Endothelial cell of umbilical vein (primary cell): ENCODE measurements around the gene HNRNPU. TPM values are rescaled to one million over a fixed set of nuclear protein-coding genes. Genes with fewer than 3 reads are reported as not detected.

Source experiments
- BruUV-seq: library from RNA; stranded (reverse); fragments of 400-500 nt; replicated peaks from 2 replicates; lab custom pipeline; 2021; lab: Mats Ljungman, UMichigan
- CTCF ChIA-PET: fragments of 300-600, 350-600 bp; sonication (Branson Sonifier 250); formaldehyde crosslinking; loops from one replicate; lab custom pipeline; 2021; ENCODE audit warnings: antibody characterized with exemption, inconsistent platforms; lab: Charles Lee
- POLR2A ChIA-PET: fragments of 300-600, 350-600 bp; sonication (Branson Sonifier 250); formaldehyde crosslinking; loops from one replicate; lab custom pipeline; 2021; ENCODE audit warnings: antibody characterized with exemption, inconsistent platforms; lab: Charles Lee
- DNase-seq: peaks from one replicate; pipeline ENCODE4 v3.0.0-alpha.2; 2011; ENCODE audit warnings: low read depth, low spot score
- FAIRE-seq: peaks from 2 replicates; lab custom pipeline; 2011; peaks lifted over from hg19 to GRCh38; lab: Jason Lieb, UNC
- H2AFZ ChIP-seq: 2 replicates; pipeline ENCODE4 v1.6.0; 2012; ENCODE audit warnings: low read depth, low read length, control low read depth, inconsistent platforms
- H3K27ac ChIP-seq: 2 replicates; pipeline ENCODE4 v1.5.1; 2011; ENCODE audit warnings: low read depth, mild to moderate bottlenecking, control low read depth, low read length, moderate library complexity; ENCODE audit not compliant: insufficient read depth
- H3K27me3 ChIP-seq, 2 experiments: 2 replicates each; pipeline versions ENCODE4 v1.6.0 to v1.6.1; 2011; ENCODE audit warnings: low read length in 2 of 2, mixed read lengths in 1 of 2; ENCODE audit not compliant: control insufficient read depth in 2 of 2, insufficient read depth in 2 of 2
- H3K36me3 ChIP-seq, 2 experiments: 2 replicates in 1 of 2; 3 replicates in 1 of 2; pipeline ENCODE4 v1.5.1; 2011; ENCODE audit warnings: low read length in 2 of 2, mild to moderate bottlenecking in 1 of 2, moderate library complexity in 1 of 2; ENCODE audit not compliant: control insufficient read depth in 2 of 2, insufficient read depth in 2 of 2; ENCODE audit errors: extremely low read depth in 1 of 2
- H3K4me1 ChIP-seq: 3 replicates; pipeline ENCODE4 v1.5.1; 2011; ENCODE audit warnings: mild to moderate bottlenecking, low read length; ENCODE audit not compliant: control insufficient read depth, insufficient read depth; ENCODE audit errors: extremely low read depth
- H3K4me2 ChIP-seq: 2 replicates; pipeline ENCODE4 v1.6.1; 2011; ENCODE audit warnings: low read length, control low read depth, mixed read lengths; ENCODE audit not compliant: insufficient read depth
- H3K4me3 ChIP-seq, 3 experiments: fragments of 200-600 bp in 1 of 3; sonication (generic), shearing (Covaris generic) in 1 of 3; replicated peaks in 1 of 3; 2 replicates each; pipeline ENCODE4 v1.5.1; 2011 to 2016; ENCODE audit warnings: control low read depth in 3 of 3, low read length in 3 of 3, mild to moderate bottlenecking in 2 of 3, inconsistent platforms in 1 of 3, low read depth in 1 of 3, moderate library complexity in 1 of 3; ENCODE audit not compliant: insufficient read depth in 1 of 3
- H3K79me2 ChIP-seq: 2 replicates; pipeline ENCODE4 v1.6.0; 2012; ENCODE audit warnings: low read length, inconsistent platforms; ENCODE audit not compliant: control insufficient read depth, insufficient read depth
- H3K9ac ChIP-seq: replicated peaks from 2 replicates; pipeline ENCODE3; 2011; ENCODE audit warnings: low read length, control low read depth; ENCODE audit not compliant: insufficient read depth; ENCODE audit errors: extremely low read depth
- H3K9me1 ChIP-seq: replicated peaks from 3 replicates; pipeline ENCODE4 v1.6.0; 2011; ENCODE audit warnings: mild to moderate bottlenecking, low read length; ENCODE audit not compliant: control insufficient read depth, insufficient read depth; ENCODE audit errors: extremely low read depth
- H3K9me3 ChIP-seq: replicated peaks from 2 replicates; pipeline ENCODE4 v1.5.1; 2012; ENCODE audit warnings: low read length, inconsistent platforms; ENCODE audit not compliant: control insufficient read depth, insufficient read depth
- H4K20me1 ChIP-seq: replicated peaks from 2 replicates; pipeline ENCODE3; 2011; ENCODE audit warnings: mild to moderate bottlenecking, low read length; ENCODE audit not compliant: control insufficient read depth, insufficient read depth; ENCODE audit errors: extremely low read depth
- CTCF ChIP-seq, 2 donors: IDR thresholded peaks; 1 replicate in 1 of 2; 2 replicates in 1 of 2; pipeline ENCODE4 v1.5.1; 2011; ENCODE audit warnings: low read length in 2 of 2, mild to moderate bottlenecking in 2 of 2, moderate library complexity in 2 of 2, control low read depth in 1 of 2, inconsistent platforms in 1 of 2, low read depth in 1 of 2; ENCODE audit not compliant: insufficient read depth in 1 of 2; ENCODE audit errors: extremely low read depth in 1 of 2
- EZH2 ChIP-seq: IDR thresholded peaks from 2 replicates; pipeline ENCODE4 v1.6.1; 2012; ENCODE audit warnings: borderline replicate concordance, low read depth, mild to moderate bottlenecking, moderate library complexity, low read length, inconsistent platforms; ENCODE audit not compliant: severe bottlenecking
- FOS ChIP-seq: IDR thresholded peaks from 2 replicates; pipeline ENCODE4 v1.6.1; 2011; ENCODE audit warnings: mild to moderate bottlenecking, low read length, moderate library complexity, borderline replicate concordance; ENCODE audit not compliant: insufficient read depth
- GATA2 ChIP-seq: IDR thresholded peaks from 2 replicates; pipeline ENCODE4 v1.7.0; 2011; ENCODE audit warnings: low read depth, mild to moderate bottlenecking, moderate library complexity, mixed read lengths, low read length; ENCODE audit not compliant: insufficient read length, insufficient read depth
- JUN ChIP-seq: IDR thresholded peaks from 2 replicates; pipeline ENCODE4 v1.6.1; 2011; ENCODE audit warnings: borderline replicate concordance, low read depth; ENCODE audit not compliant: insufficient read length, insufficient read depth
- MYC ChIP-seq: IDR thresholded peaks from one replicate; pipeline ENCODE4 v1.6.1; 2011; ENCODE audit warnings: mild to moderate bottlenecking, low read depth, low read length
- POLR2A ChIP-seq: IDR thresholded peaks from 2 replicates; pipeline ENCODE4 v1.6.1; 2012; ENCODE audit warnings: low read depth, mild to moderate bottlenecking, control low read depth, low read length
- POLR2AphosphoS5 ChIP-seq: IDR thresholded peaks from 2 replicates; pipeline ENCODE4 v1.6.1; 2012; ENCODE audit warnings: low read depth, mild to moderate bottlenecking, control low read depth, low read length, moderate library complexity; ENCODE audit not compliant: insufficient read depth
- dilution Hi-C: fragments of 300-500 bp; cut with MboI; formaldehyde crosslinking; loops from one replicate; pipeline ENCODE4 v1.15.0; 2019; ENCODE audit warnings: low sequenced_read_pairs; ENCODE audit not compliant: extremely low pct_ligation_motif_present
- intact Hi-C: fragments of 100-400 bp; cut with micrococcal nuclease; formaldehyde crosslinking; loops from one replicate; pipeline ENCODE4 v1.10.0; 2022
- polyA plus RNA-seq, 4 experiments: library from polyadenylated mRNA; depleted of rRNA in 3 of 4; stranded (reverse) in 3 of 4; unstranded in 1 of 4; fragments of >200 nt; gene quantifications; 2 replicates each; pipeline versions ENCODE4 v1.2.1 to v1.2.3, GENCODE V29; 2011 to 2012; ENCODE audit warnings: missing spikeins in 1 of 4
- total RNA-seq: library from RNA; stranded (reverse); gene quantifications from 2 replicates; pipeline ENCODE4 v1.2.3, GENCODE V29; 2021
- TF ChIP-seq, protein P1 (sequence below): IDR thresholded peaks from 2 replicates; pipeline ENCODE4 v1.6.1; 2011; ENCODE audit not compliant: insufficient read depth, insufficient read length

The HNRNPU gene
- total and polyA plus RNA-seq, 2 donors (not counting 3 experiments of a cell fraction or from before 2014, with no cell fraction given) = 68.7 to 417 TPM

GRCh38 chr1:244854166-244854565, 10.2 kb downstream of the HNRNPU start:
- ChIA-PET CTCF (interaction anchor here (1.0 kb wide), 1 partner anchor 188 kb away, joined by 4 read pairs; no protein-coding TSS in a partner anchor), POLR2A (no interaction called here)
- H3K4me2 ChIP-seq = no peak overlapping the region
- no peak for FAIRE-seq
- H3K27me3 ChIP-seq = no peaks in the 10 kb centered on the region
- no peak overlapping the region for H3K4me3 ChIP-seq
- peaks cover 81% of the 10 kb centered on the region for H3K79me2 ChIP-seq
- TF ChIP-seq, protein P1, sequence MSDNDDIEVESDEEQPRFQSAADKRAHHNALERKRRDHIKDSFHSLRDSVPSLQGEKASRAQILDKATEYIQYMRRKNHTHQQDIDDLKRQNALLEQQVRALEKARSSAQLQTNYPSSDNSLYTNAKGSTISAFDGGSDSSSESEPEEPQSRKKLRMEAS = no peak
- no peak for TF ChIP-seq GATA2
- no peak for TF ChIP-seq POLR2AphosphoS5
- no peak for TF ChIP-seq FOS
- TF ChIP-seq CTCF (IDR thresholded peaks at IDR 0.05; ENCODE audit: extremely low read depth in 1 of 2, insufficient read depth in 1 of 2, low read depth in 1 of 2, low read length in 2 of 2) = no peak
- TF ChIP-seq EZH2 = no peak
- no peak for TF ChIP-seq MYC
- no peak for TF ChIP-seq JUN
- TF ChIP-seq POLR2A = no peak
- H3K9me3 ChIP-seq = no peaks in the 10 kb centered on the region
- no peak overlapping the region for H2AFZ ChIP-seq
- no peak overlapping the region for H3K27ac ChIP-seq
- intact Hi-C loops = loop anchor here (1.0 kb wide), 1 partner anchor 8 kb away; no protein-coding TSS in a partner anchor
- H3K4me1 ChIP-seq = no peaks in the 10 kb centered on the region
- DNase-seq = no peak
- no peaks in the 10 kb centered on the region for H3K9me1 ChIP-seq
- H3K9ac ChIP-seq = no peak overlapping the region
- dilution Hi-C loops = no loop called here
- no TSS peak for BruUV-seq
- H4K20me1 ChIP-seq = peaks cover 13% of the 10 kb centered on the region
- peaks cover 17 to 64% of the 10 kb centered on the region in 2 experiments for H3K36me3 ChIP-seq
